Neuronal stem cell (in vitro differentiated cells): Measurements from ENCODE around the gene USHBP1.
A peak's percentile ranks its signal among the peaks of the same experiment; 100 is the strongest.

Source experiments
- DNase-seq: peaks from one replicate; pipeline ENCODE4 v3.0.0-alpha.2; 2013; ENCODE audit warnings: low spot score
- H2AFZ ChIP-seq: one replicate; pipeline ENCODE4 v1.6.1; 2013; ENCODE audit warnings: mild to moderate bottlenecking, low read length, inconsistent platforms
- H2AK5ac ChIP-seq: 2 replicates; pipeline ENCODE4 v1.6.1; 2013; ENCODE audit warnings: low read depth, mild to moderate bottlenecking, inconsistent platforms, low read length, moderate library complexity, mixed read lengths
- H2BK120ac ChIP-seq: 2 replicates; pipeline ENCODE4 v1.6.1; 2013; ENCODE audit warnings: low read depth, mild to moderate bottlenecking, inconsistent platforms, low read length, moderate library complexity, mixed read lengths
- H2BK12ac ChIP-seq: one replicate; pipeline ENCODE4 v1.6.1; 2013; ENCODE audit warnings: low read length, inconsistent platforms
- H2BK15ac ChIP-seq: 2 replicates; pipeline ENCODE4 v1.6.1; 2013; ENCODE audit warnings: mild to moderate bottlenecking, low read length, inconsistent platforms, mixed read lengths
- H2BK5ac ChIP-seq: one replicate; pipeline ENCODE4 v1.6.1; 2013; ENCODE audit warnings: inconsistent platforms, mild to moderate bottlenecking, low read length, moderate library complexity
- H3K14ac ChIP-seq: one replicate; pipeline ENCODE4 v1.6.1; 2013; ENCODE audit warnings: low read length, inconsistent platforms
- H3K18ac ChIP-seq: 2 replicates; pipeline ENCODE4 v1.6.1; 2013; ENCODE audit warnings: low read length, inconsistent platforms
- H3K23ac ChIP-seq: 2 replicates; pipeline ENCODE4 v1.6.1; 2013; ENCODE audit warnings: low read depth, mild to moderate bottlenecking, mixed read lengths, low read length, inconsistent platforms; ENCODE audit not compliant: poor library complexity
- H3K27ac ChIP-seq: replicated peaks from 3 replicates; pipeline ENCODE4 v1.5.1; 2013; ENCODE audit warnings: low read length, inconsistent platforms
- H3K27me3 ChIP-seq, 3 experiments: 2 replicates each; pipeline ENCODE4 v1.6.1; 2013; ENCODE audit warnings: low read length in 3 of 3, mild to moderate bottlenecking in 2 of 3, inconsistent platforms in 1 of 3, low read depth in 1 of 3, mixed read lengths in 1 of 3, moderate library complexity in 1 of 3; ENCODE audit not compliant: control insufficient read depth in 3 of 3, insufficient read depth in 3 of 3
- H3K36me3 ChIP-seq, 2 donors: replicated peaks in 1 of 2; 2 replicates each; pipeline ENCODE4 v1.6.1; 2013; ENCODE audit warnings: low read length in 2 of 2; ENCODE audit not compliant: control insufficient read depth in 2 of 2, insufficient read depth in 2 of 2
- H3K4ac ChIP-seq: 2 replicates; pipeline ENCODE4 v1.6.1; 2013; ENCODE audit warnings: inconsistent platforms, mild to moderate bottlenecking, low read length, moderate library complexity
- H3K4me1 ChIP-seq, 2 donors: 1 replicate in 1 of 2; 2 replicates in 1 of 2; pipeline ENCODE4 v1.6.1; 2013; ENCODE audit warnings: low read length in 2 of 2, low read depth in 1 of 2; ENCODE audit not compliant: control insufficient read depth in 2 of 2, insufficient read depth in 1 of 2
- H3K4me2 ChIP-seq: one replicate; pipeline ENCODE4 v1.6.1; 2013; ENCODE audit warnings: mild to moderate bottlenecking, low read length, inconsistent platforms; ENCODE audit not compliant: insufficient read depth, poor library complexity, severe bottlenecking
- H3K4me3 ChIP-seq, 2 donors: 2 replicates each; pipeline ENCODE4 v1.5.1; 2013; ENCODE audit warnings: low read length in 2 of 2, mild to moderate bottlenecking in 2 of 2, inconsistent platforms in 1 of 2, moderate library complexity in 1 of 2
- H3K79me1 ChIP-seq: one replicate; pipeline ENCODE4 v1.6.1; 2013; ENCODE audit warnings: low read depth, mild to moderate bottlenecking, inconsistent platforms, low read length, moderate library complexity
- H3K9ac ChIP-seq: one replicate; pipeline ENCODE4 v1.6.1; 2013; ENCODE audit warnings: mild to moderate bottlenecking, low read depth, low read length, inconsistent platforms; ENCODE audit not compliant: poor library complexity
- H3K9me3 ChIP-seq, 2 donors: replicated peaks in 1 of 2; 2 replicates each; pipeline versions ENCODE3 to v1.6.1; 2013; ENCODE audit warnings: low read length in 2 of 2, mild to moderate bottlenecking in 2 of 2, inconsistent platforms in 1 of 2, low read depth in 1 of 2, mixed read lengths in 1 of 2, moderate library complexity in 1 of 2; ENCODE audit not compliant: control insufficient read depth in 2 of 2, insufficient read depth in 1 of 2
- H4K8ac ChIP-seq: one replicate; pipeline ENCODE4 v1.6.1; 2013; ENCODE audit warnings: low read depth, mild to moderate bottlenecking, inconsistent platforms, low read length, moderate library complexity
- H4K91ac ChIP-seq: one replicate; pipeline ENCODE4 v1.6.1; 2013; ENCODE audit warnings: low read length, low read depth, mild to moderate bottlenecking, inconsistent platforms; ENCODE audit not compliant: poor library complexity
- WGBS, 2 donors: extraction: QIAGEN DNeasy Blood & Tissue Kit; methylation state at CpG; one replicate each; pipeline ENCODE4 v1.1.7; 2013; ENCODE audit warnings: missing lambda C conversion rate in 2 of 2, mixed read lengths in 1 of 2; ENCODE audit not compliant: insufficient read length in 2 of 2, insufficient replicate concordance in 1 of 2; ENCODE audit errors: extremely low coverage in 2 of 2; 5-methylcytosine and 5-hydroxymethylcytosine counted together

The USHBP1 gene

GRCh38 chr19:17311455-17312188, 47.1 kb upstream of the USHBP1 start:
- H4K91ac ChIP-seq = no peak overlapping the region
- no peak overlapping the region for H3K14ac ChIP-seq
- no peak overlapping the region for H3K23ac ChIP-seq
- H3K9ac ChIP-seq = peak overlapping the region; percentile 18
- H2AK5ac ChIP-seq = no peak overlapping the region
- no peak overlapping the region for H3K4me2 ChIP-seq
- no peak overlapping the region for H2AFZ ChIP-seq
- H3K18ac ChIP-seq = no peak overlapping the region
- no peaks in the 10 kb centered on the region for H3K27me3 ChIP-seq
- peaks cover 2 to 6% of the 10 kb centered on the region in 2 donors for H3K4me1 ChIP-seq
- H3K4me3 ChIP-seq = peak overlapping the region in 1 of 2 donors; percentile 6
- no peak overlapping the region for H2BK12ac ChIP-seq
- H2BK120ac ChIP-seq = no peak overlapping the region
- no peak overlapping the region for H3K27ac ChIP-seq
- no peak overlapping the region for H2BK15ac ChIP-seq
- H3K9me3 ChIP-seq = peaks cover 0 to 2% of the 10 kb centered on the region in 2 donors
- no CpG with 5 or more reads among the region's 11 CpGs for WGBS, 2 donors
- no peak for DNase-seq
- H4K8ac ChIP-seq = no peak overlapping the region
- no peak overlapping the region for H3K4ac ChIP-seq
- peak overlapping the region; percentile 57 for H2BK5ac ChIP-seq
- peaks cover 29 to 49% of the 10 kb centered on the region in 2 donors for H3K36me3 ChIP-seq
- H3K79me1 ChIP-seq = peaks cover 17% of the 10 kb centered on the region

GRCh38 chr19:17309965-17310461, 45.5 kb upstream of the USHBP1 start:
- DNase-seq = no peak
- H3K9me3 ChIP-seq = peaks cover 0 to 2% of the 10 kb centered on the region in 2 donors
- no peak overlapping the region for H4K91ac ChIP-seq
- no peak overlapping the region for H3K14ac ChIP-seq
- H3K27me3 ChIP-seq = no peaks in the 10 kb centered on the region
- WGBS, 2 donors = no CpG with 5 or more reads among the region's 23 CpGs
- H4K8ac ChIP-seq = no peak overlapping the region
- H2AK5ac ChIP-seq = no peak overlapping the region
- H3K36me3 ChIP-seq = peaks cover 22 to 37% of the 10 kb centered on the region in 2 donors
- H3K4me2 ChIP-seq = peak overlapping the region; percentile 82
- H2BK5ac ChIP-seq = peak overlapping the region; percentile 55
- H2BK120ac ChIP-seq = no peak overlapping the region
- H3K27ac ChIP-seq = no peak overlapping the region
- H3K18ac ChIP-seq = no peak overlapping the region
- no peak overlapping the region for H3K4ac ChIP-seq
- no peak overlapping the region for H2BK12ac ChIP-seq
- peak overlapping the region; percentile 89 for H3K9ac ChIP-seq
- no peak overlapping the region for H2BK15ac ChIP-seq
- peaks cover 6% of the 10 kb centered on the region in 2 donors for H3K4me1 ChIP-seq
- peak overlapping the region; percentile 71 for H2AFZ ChIP-seq
- peaks cover 17% of the 10 kb centered on the region for H3K79me1 ChIP-seq
- H3K23ac ChIP-seq = peak overlapping the region; percentile 45
- peak overlapping the region; percentile 78 to 96 for H3K4me3 ChIP-seq

GRCh38 chr19:17309198-17309964, 44.8 kb upstream of the USHBP1 start, which contains the start of gene DDA1:
Gene DDA1, plus strand, starts transcription at chr19:17309563. Its CDS starts 92 bp downstream, at chr19:17309655.
- H2BK12ac ChIP-seq = no peak within 1 kb of the TSS
- H3K4me2 ChIP-seq = peak within 1 kb of the TSS; percentile 82
- peak within 1 kb of the TSS; percentile 55 for H2BK5ac ChIP-seq
- H3K79me1 ChIP-seq = peaks cover 17% of the 10 kb centered on the region
- H2BK120ac ChIP-seq = no peak within 1 kb of the TSS
- no peak within 1 kb of the TSS for H3K14ac ChIP-seq
- H2BK15ac ChIP-seq = no peak within 1 kb of the TSS
- H3K18ac ChIP-seq = peak within 1 kb of the TSS; percentile 93
- H3K27ac ChIP-seq = peak within 1 kb of the TSS; percentile 80
- H4K8ac ChIP-seq = no peak within 1 kb of the TSS
- H3K4ac ChIP-seq = no peak within 1 kb of the TSS
- H3K4me3 ChIP-seq = peak within 1 kb of the TSS; percentile 78 to 96
- H3K9me3 ChIP-seq = no peaks in the 10 kb centered on the region
- peaks cover 6% of the 10 kb centered on the region in 2 donors for H3K4me1 ChIP-seq
- H2AK5ac ChIP-seq = no peak within 1 kb of the TSS
- H2AFZ ChIP-seq = peak within 1 kb of the TSS; percentile 84
- no CpG with 5 or more reads among the region's 46 CpGs for WGBS, 2 donors
- peaks cover 17 to 32% of the 10 kb centered on the region in 2 donors for H3K36me3 ChIP-seq
- peak within 1 kb of the TSS; percentile 45 for H3K23ac ChIP-seq
- H3K27me3 ChIP-seq = no peaks in the 10 kb centered on the region
- peak within 1 kb of the TSS; percentile 89 for H3K9ac ChIP-seq
- peak; percentile 99 for DNase-seq
- H4K91ac ChIP-seq = no peak within 1 kb of the TSS
